ENCODE data around the gene DCLK3. TPM values are rescaled to one million over a fixed set of nuclear protein-coding genes. Genes with fewer than 3 reads are reported as not detected.

Gene DCLK3
- total and polyA plus RNA-seq, 10 donors: 0.02 TPM; not detected in 9

DNA sequence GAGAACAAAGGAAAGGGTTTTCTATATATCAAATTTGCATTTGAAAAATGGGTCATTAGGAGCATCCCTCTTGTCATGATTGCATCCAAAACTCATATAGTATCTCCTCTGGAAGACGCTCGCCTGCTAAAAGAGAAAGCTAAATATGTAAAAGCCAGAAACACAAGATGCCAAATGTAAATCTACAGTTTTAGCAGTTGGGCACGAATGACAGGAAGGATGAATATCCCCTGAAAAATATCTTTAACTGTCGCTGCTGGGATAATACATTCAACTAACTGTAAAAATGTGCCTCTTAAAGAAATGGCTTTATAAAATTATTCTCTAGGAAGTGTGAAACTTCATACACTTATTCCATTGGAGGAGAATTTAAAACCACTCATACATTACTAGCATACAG lies 101.7 kb downstream of the DCLK3 start:
- Histone ChIP-seq H3K36me3 (no peaks in the 10 kb centered on the region), H3K27ac (no peak overlapping the region), H3K27me3 (replicated peaks in 1 of 7) (no peaks in the 10 kb centered on the region), H3K4me1 (no peaks in the 10 kb centered on the region), H3K9me3 (no peaks in the 10 kb centered on the region), H3K4me3 (no peak overlapping the region)
- intact Hi-C loops (cut with DNase I; ENCODE audit: low total_unique reads): no loop called here
- DNase-seq: no peak
- WGBS, 5 donors: 58 to 86% (median 69%) methylated on average over 4 of the region's 4 CpGs
- no peak for TF ChIP-seq POLR2AphosphoS5 (IDR thresholded peaks at IDR 0.05)
- TF ChIP-seq POLR2A (IDR thresholded peaks at IDR 0.05): no peak
- no peak for TF ChIP-seq CTCF (IDR thresholded peaks at IDR 0.05 in 8 of 11, conservative IDR thresholded peaks at IDR 0.05 in 3 of 11)

Other genes with a start within 250 kb of the DCLK3 start
- gene TRANK1, start 180.5 kb upstream of the DCLK3 start, total RNA-seq: 10 to 100 TPM; 50.3 to 75.6 (median 63.0) TPM
- 10 to 100 TPM in 1 of 3 donors, 1 to 10 TPM in 2; 5.3 to 10.1 (median 6.1) TPM for gene TRANK1, start 180.5 kb upstream of the DCLK3 start, polyA plus RNA-seq
- 10 to 100 TPM; 14.6 to 31.3 (median 25.4) TPM for gene EPM2AIP1, start 228.6 kb upstream of the DCLK3 start, total RNA-seq
- 1 to 10 TPM; 4.9 to 5.4 (median 5.0) TPM for gene EPM2AIP1, start 228.6 kb upstream of the DCLK3 start, polyA plus RNA-seq
- 10 to 100 TPM; 28.6 to 38.8 (median 35.7) TPM for gene MLH1, start 229.0 kb upstream of the DCLK3 start, total RNA-seq
- 10 to 100 TPM; 16.6 to 21.8 (median 17.7) TPM for gene MLH1, start 229.0 kb upstream of the DCLK3 start, polyA plus RNA-seq

Data from spleen (tissue), 11 donors.